IMR-90 (cell line): ENCODE measurements around the gene MRPL54. TPM values are rescaled to one million over a fixed set of nuclear protein-coding genes. Genes with fewer than 3 reads are reported as not detected.
A peak's percentile ranks its signal among the peaks of the same experiment; 100 is the strongest.

Source experiments
- ATAC-seq: fragments of 200-7000 bp; cut with Tn5 transposase; 2 replicates; pipeline ENCODE4 v1.9.1; 2020; ENCODE audit warnings: low read depth, mild to moderate bottlenecking, moderate library complexity
- BruUV-seq: library from RNA; stranded (reverse); fragments of 400-500 nt; replicated peaks from 2 replicates; lab custom pipeline; 2021; lab: Mats Ljungman, UMichigan
- CTCF ChIA-PET: fragments of 300-600 bp; formaldehyde crosslinking; extraction: SDS; loops from one replicate; lab custom pipeline; 2021; ENCODE audit warnings: antibody characterized with exemption; lab: Yijun Ruan, JAX
- POLR2A ChIA-PET: fragments of 300-600 bp; sonication (Branson Sonifier 250); formaldehyde crosslinking; loops from one replicate; lab custom pipeline; 2022; ENCODE audit warnings: antibody characterized with exemption; ENCODE audit not compliant: unreplicated experiment; lab: Charles Lee
- DNase-seq: peaks from one replicate; pipeline ENCODE4 v3.0.0; 2013
- H2AFZ ChIP-seq: replicated peaks from 2 replicates; pipeline ENCODE3; 2013; ENCODE audit warnings: low read length, mild to moderate bottlenecking; ENCODE audit not compliant: poor library complexity
- H2AK5ac ChIP-seq: 2 replicates; pipeline ENCODE4 v1.6.1; 2013; ENCODE audit warnings: low read depth, low read length, inconsistent platforms
- H2AK9ac ChIP-seq: replicated peaks from 2 replicates; pipeline ENCODE3; 2013; ENCODE audit warnings: mild to moderate bottlenecking, low read depth, low read length, moderate library complexity; ENCODE audit not compliant: poor library complexity
- H2BK120ac ChIP-seq: 2 replicates; pipeline ENCODE4 v1.6.1; 2013; ENCODE audit warnings: low read depth, low read length, inconsistent platforms
- H2BK15ac ChIP-seq: 3 replicates; pipeline ENCODE4 v1.6.1; 2013; ENCODE audit warnings: low read depth, low read length, inconsistent platforms
- H2BK20ac ChIP-seq: 2 replicates; pipeline ENCODE4 v1.6.1; 2013; ENCODE audit warnings: low read depth, mild to moderate bottlenecking, inconsistent platforms, low read length, moderate library complexity
- H2BK5ac ChIP-seq: 2 replicates; pipeline ENCODE4 v1.6.1; 2013; ENCODE audit warnings: mild to moderate bottlenecking, low read depth, low read length, inconsistent platforms; ENCODE audit not compliant: poor library complexity, severe bottlenecking
- H3K14ac ChIP-seq: replicated peaks from 2 replicates; pipeline ENCODE4 v1.6.1; 2013; ENCODE audit warnings: low read depth, low read length, inconsistent platforms
- H3K18ac ChIP-seq: 2 replicates; pipeline ENCODE4 v1.6.1; 2013; ENCODE audit warnings: low read depth, low read length, control low read depth
- H3K23ac ChIP-seq: 2 replicates; pipeline ENCODE4 v1.6.1; 2013; ENCODE audit warnings: low read depth, low read length, inconsistent platforms
- H3K27ac ChIP-seq: 2 replicates; pipeline ENCODE4 v1.5.1; 2013; ENCODE audit warnings: mild to moderate bottlenecking, control low read depth, low read length; ENCODE audit not compliant: insufficient read depth
- H3K27me3 ChIP-seq: 2 replicates; pipeline ENCODE4 v1.6.1; 2013; ENCODE audit warnings: low read length; ENCODE audit not compliant: control insufficient read depth, insufficient read depth
- H3K36me3 ChIP-seq: 2 replicates; pipeline ENCODE4 v1.6.1; 2013; ENCODE audit warnings: low read length, mixed read lengths; ENCODE audit not compliant: control insufficient read depth, insufficient read depth
- H3K4ac ChIP-seq: 2 replicates; pipeline ENCODE4 v1.6.1; 2013; ENCODE audit warnings: low read depth, low read length, inconsistent platforms
- H3K4me1 ChIP-seq: 2 replicates; pipeline ENCODE4 v1.6.1; 2013; ENCODE audit warnings: low read length, mixed read lengths; ENCODE audit not compliant: control insufficient read depth, insufficient read depth
- H3K4me2 ChIP-seq: 2 replicates; pipeline ENCODE4 v1.6.1; 2013; ENCODE audit warnings: low read depth, mild to moderate bottlenecking, control low read depth, low read length, moderate library complexity
- H3K4me3 ChIP-seq: 2 replicates; pipeline ENCODE4 v1.5.1; 2013; ENCODE audit warnings: low read depth, mild to moderate bottlenecking, control low read depth, low read length, moderate library complexity; ENCODE audit not compliant: insufficient read depth
- H3K56ac ChIP-seq: 2 replicates; pipeline ENCODE4 v1.6.1; 2013; ENCODE audit warnings: low read length, inconsistent platforms; ENCODE audit not compliant: insufficient read depth; ENCODE audit errors: extremely low read depth
- H3K79me1 ChIP-seq, 2 experiments: 2 replicates each; pipeline ENCODE4 v1.6.1; 2013; ENCODE audit warnings: low read length in 2 of 2, inconsistent platforms in 1 of 2, low read depth in 1 of 2
- H3K9ac ChIP-seq: 2 replicates; pipeline ENCODE4 v1.6.1; 2013; ENCODE audit warnings: low read depth, low read length, control low read depth
- H3K9me1 ChIP-seq: 2 replicates; pipeline ENCODE4 v1.6.1; 2013; ENCODE audit warnings: low read length, inconsistent platforms; ENCODE audit not compliant: insufficient read depth
- H3K9me3 ChIP-seq: 2 replicates; pipeline ENCODE4 v1.6.1; 2013; ENCODE audit warnings: low read length; ENCODE audit not compliant: control insufficient read depth, insufficient read depth
- H4K20me1 ChIP-seq: 2 replicates; pipeline ENCODE4 v1.6.1; 2013; ENCODE audit warnings: low read length, inconsistent platforms; ENCODE audit not compliant: insufficient read depth
- H4K5ac ChIP-seq: 2 replicates; pipeline ENCODE4 v1.6.1; 2013; ENCODE audit warnings: mild to moderate bottlenecking, low read depth, low read length, control low read depth
- H4K8ac ChIP-seq, 2 experiments: 2 replicates each; pipeline ENCODE4 v1.6.1; 2013; ENCODE audit warnings: low read depth in 2 of 2, low read length in 2 of 2, control low read depth in 1 of 2, inconsistent platforms in 1 of 2
- H4K91ac ChIP-seq: 2 replicates; pipeline ENCODE4 v1.6.1; 2013; ENCODE audit warnings: low read depth, low read length, inconsistent platforms; ENCODE audit not compliant: insufficient read depth
- CHD1 ChIP-seq: IDR thresholded peaks from 2 replicates; pipeline ENCODE4 v1.6.1; 2012; ENCODE audit warnings: low read depth, low read length, improper control_type of control experiment
- CTCF ChIP-seq: conservative IDR thresholded peaks from 2 replicates; pipeline ENCODE4 v1.5.1; 2012; ENCODE audit warnings: mild to moderate bottlenecking, low read depth, low read length, improper control_type of control experiment
- ELK1 ChIP-seq: fragments of 150-350 bp; IDR thresholded peaks from 2 replicates; pipeline ENCODE4 v1.6.1; 2016; ENCODE audit warnings: low read depth, mild to moderate bottlenecking, low read length, moderate library complexity, borderline replicate concordance
- FOS ChIP-seq: fragments of 150-350 bp; IDR thresholded peaks from 2 replicates; pipeline ENCODE4 v1.6.1; 2016; ENCODE audit warnings: low read depth, low read length
- MAZ ChIP-seq: IDR thresholded peaks from 2 replicates; pipeline ENCODE4 v1.6.1; 2012; ENCODE audit warnings: low read depth, mild to moderate bottlenecking, low read length, improper control_type of control experiment, moderate library complexity, borderline replicate concordance
- MXI1 ChIP-seq: IDR thresholded peaks from 2 replicates; pipeline ENCODE4 v1.6.1; 2012; ENCODE audit warnings: low read depth, mild to moderate bottlenecking, low read length, moderate library complexity, borderline replicate concordance
- NFE2L2 ChIP-seq: fragments of 150-350 bp; IDR thresholded peaks from 2 replicates; pipeline ENCODE4 v1.6.1; 2016; ENCODE audit warnings: low read depth, mild to moderate bottlenecking, low read length
- POLR2A ChIP-seq: IDR thresholded peaks from 2 replicates; pipeline ENCODE4 v1.6.1; 2012; ENCODE audit warnings: mild to moderate bottlenecking, low read depth, low read length
- RAD21 ChIP-seq: IDR thresholded peaks from 2 replicates; pipeline ENCODE4 v1.6.1; 2012; ENCODE audit warnings: low read length, improper control_type of control experiment
- RCOR1 ChIP-seq: IDR thresholded peaks from 2 replicates; pipeline ENCODE4 v1.6.1; 2012; ENCODE audit warnings: mild to moderate bottlenecking, low read length, improper control_type of control experiment; ENCODE audit not compliant: insufficient replicate concordance
- RFX5 ChIP-seq: IDR thresholded peaks from 2 replicates; pipeline ENCODE4 v1.8.0; 2012; ENCODE audit warnings: low read depth, mild to moderate bottlenecking, low read length, moderate library complexity
- SMC3 ChIP-seq: fragments of 150-350 bp; IDR thresholded peaks from 2 replicates; pipeline ENCODE4 v1.6.1; 2016; ENCODE audit warnings: low read depth, mild to moderate bottlenecking, antibody characterized with exemption, low read length, moderate library complexity
- USF2 ChIP-seq: fragments of 150-350 bp; IDR thresholded peaks from 2 replicates; pipeline ENCODE4 v1.6.1; 2017; ENCODE audit warnings: mild to moderate bottlenecking, antibody characterized with exemption, low read length, low read depth
- WGBS, 2 experiments: methylation state at CpG; one replicate each; pipeline versions ENCODE4 v1.1.5 to v1.1.7; 2013; ENCODE audit warnings: missing lambda C conversion rate in 2 of 2; ENCODE audit not compliant: insufficient read length in 1 of 2; ENCODE audit errors: extremely low coverage in 2 of 2; 5-methylcytosine and 5-hydroxymethylcytosine counted together
- dilution Hi-C: fragments of 300-500 bp; cut with HindIII; formaldehyde crosslinking; loops from one replicate; pipeline ENCODE4 v1.14.3; 2018; ENCODE audit warnings: low sequenced_read_pairs; ENCODE audit not compliant: unreplicated experiment
- in situ Hi-C: fragments of 300-500 bp; cut with MboI; formaldehyde crosslinking; loops from 3 replicates; pipeline ENCODE4 v1.14.3; 2019; ENCODE audit warnings: low sequenced_read_pairs, inconsistent platforms, mixed read lengths
- intact Hi-C: fragments of 100-400 bp; cut with micrococcal nuclease; formaldehyde crosslinking; loops from 2 replicates; pipeline ENCODE4 v1.10.0; 2022
- polyA plus RNA-seq, 3 experiments: library from polyadenylated mRNA; depleted of rRNA; stranded (reverse); fragments of >200 nt; gene quantifications; 2 replicates each; pipeline ENCODE4 v1.2.3, GENCODE V29; 2012; ENCODE audit warnings: low replicate concordance in 1 of 3
- total RNA-seq: library from RNA; depleted of rRNA; stranded (reverse); fragments of >200 nt; gene quantifications from 2 replicates; pipeline ENCODE4 v1.2.3, GENCODE V29; 2012

The MRPL54 gene
- total and polyA plus RNA-seq, 2 of the 4 experiments (the other 2 are of a cell fraction) = 55.9 to 75.7 TPM

GRCh38 chr19:3721887-3722442, 40.5 kb upstream of the MRPL54 start (continued):
- no peak for TF ChIP-seq RAD21

GRCh38 chr19:3722443-3723109, 39.9 kb upstream of the MRPL54 start:
- no peak overlapping the region for H4K91ac ChIP-seq
- H3K4me2 ChIP-seq = no peak overlapping the region
- no peak overlapping the region for H4K5ac ChIP-seq
- CTCF ChIA-PET = no interaction called here
- no peak overlapping the region for H3K4ac ChIP-seq
- intact Hi-C loops = no loop called here
- no peak overlapping the region for H3K18ac ChIP-seq
- H3K23ac ChIP-seq = no peak overlapping the region
- no peak overlapping the region for H4K8ac ChIP-seq
- DNase-seq (no peak), ATAC-seq (no peak)
- in situ Hi-C loops = no loop called here
- no peak overlapping the region for H3K14ac ChIP-seq
- no peak overlapping the region for H2BK20ac ChIP-seq
- H3K9me3 ChIP-seq = no peaks in the 10 kb centered on the region
- no peak overlapping the region for H3K56ac ChIP-seq
- no peak overlapping the region for H2BK120ac ChIP-seq
- peak overlapping the region; percentile 75 for H2AFZ ChIP-seq
- H3K27ac ChIP-seq = no peak overlapping the region
- no TSS peak for BruUV-seq
- H3K27me3 ChIP-seq = peaks cover 38% of the 10 kb centered on the region
- H3K79me1 ChIP-seq = no peaks in the 10 kb centered on the region
- peak overlapping the region; percentile 72 for H2AK9ac ChIP-seq
- H2BK5ac ChIP-seq = no peak overlapping the region
- H3K9me1 ChIP-seq = no peaks in the 10 kb centered on the region
- POLR2A ChIA-PET = no interaction called here
- H3K36me3 ChIP-seq = no peaks in the 10 kb centered on the region
- dilution Hi-C loops = no loop called here
- H2BK15ac ChIP-seq = no peak overlapping the region
- no peaks in the 10 kb centered on the region for H3K4me1 ChIP-seq
- H2AK5ac ChIP-seq = no peak overlapping the region; the same call in 1 of the 2 replicates
- no peaks in the 10 kb centered on the region for H4K20me1 ChIP-seq
- WGBS, 2 experiments = 7% methylated on average over 6 of the region's 30 CpGs; no CpG with 5 or more reads in 1 of the 2 experiments
- H3K4me3 ChIP-seq = no peak overlapping the region
- H3K9ac ChIP-seq = no peak overlapping the region
- TF ChIP-seq FOS (no peak), RFX5 (no peak), RAD21 (no peak), CHD1 (no peak), POLR2A (no peak), NFE2L2 (no peak), MXI1 (no peak), MAZ (no peak), SMC3 (no peak), RCOR1 (no peak), USF2 (no peak), CTCF (no peak), ELK1 (no peak)
